DND-41 (cell line): ENCODE data around the gene SNCAIP.

Experiments
- CTCF ChIP-seq: IDR thresholded peaks from 2 replicates; pipeline ENCODE4 v1.5.1; 2012; ENCODE audit warnings: borderline replicate concordance, low read length, moderate library complexity, mild to moderate bottlenecking; ENCODE audit not compliant: poor library complexity, severe bottlenecking; ENCODE audit errors: extremely low read depth
- EZH2 ChIP-seq: IDR thresholded peaks from 3 replicates; pipeline ENCODE4 v1.6.1; 2012; ENCODE audit warnings: borderline replicate concordance, low read depth, mild to moderate bottlenecking, moderate library complexity, low read length, inconsistent platforms; ENCODE audit not compliant: severe bottlenecking

- TF ChIP-seq CTCF (no peak), EZH2 (no peak)
These were observed 154.0 kb downstream of the SNCAIP start for GRCh38 chr5:122465994-122466393.
